Kidney (tissue), 14 donors: ENCODE data around the gene FECH. TPM values are rescaled to one million over a fixed set of nuclear protein-coding genes. Genes with fewer than 3 reads are reported as not detected.

Source experiments
- DNase-seq, 5 donors: peaks; one replicate each; pipeline ENCODE4 v3.0.0-alpha.2; 2013 to 2020
- FAIRE-seq: peaks from 2 replicates; lab custom pipeline; 2012; peaks lifted over from hg19 to GRCh38; lab: Jason Lieb, UNC
- H3K27ac ChIP-seq, 2 donors: one replicate each; pipeline ENCODE4 v1.7.0; 2013; ENCODE audit warnings: low read depth in 2 of 2, low read length in 2 of 2, inconsistent platforms in 1 of 2
- H3K27me3 ChIP-seq: one replicate; pipeline ENCODE4 v1.7.1; 2013; ENCODE audit warnings: low read length, inconsistent platforms; ENCODE audit not compliant: control insufficient read depth, insufficient read depth
- H3K36me3 ChIP-seq, 3 donors: one replicate each; pipeline versions ENCODE4 v1.7.0 to v1.7.1; 2013; ENCODE audit warnings: low read length in 3 of 3, control low read depth in 1 of 3, inconsistent platforms in 1 of 3; ENCODE audit not compliant: insufficient read depth in 3 of 3, control insufficient read depth in 2 of 3
- H3K4me1 ChIP-seq, 3 donors: one replicate each; pipeline versions ENCODE4 v1.7.0 to v1.7.1; 2013; ENCODE audit warnings: low read length in 3 of 3, inconsistent platforms in 1 of 3, low read depth in 1 of 3; ENCODE audit not compliant: control insufficient read depth in 2 of 3, insufficient read depth in 2 of 3
- H3K4me3 ChIP-seq, 3 donors: one replicate each; pipeline versions ENCODE4 v1.7.0 to v1.8.1; 2013; ENCODE audit warnings: low read length in 3 of 3, control low read depth in 1 of 3, inconsistent platforms in 1 of 3
- H3K9ac ChIP-seq, 3 donors: one replicate each; pipeline versions ENCODE4 v1.7.0 to v1.7.1; 2013; ENCODE audit warnings: low read length in 3 of 3, control low read depth in 1 of 3, inconsistent platforms in 1 of 3
- H3K9me3 ChIP-seq, 3 donors: one replicate each; pipeline versions ENCODE4 v1.7.0 to v1.7.1; 2013; ENCODE audit warnings: low read length in 3 of 3, control low read depth in 1 of 3, inconsistent platforms in 1 of 3; ENCODE audit not compliant: control insufficient read depth in 2 of 3, insufficient read depth in 1 of 3
- intact Hi-C: fragments of 100-400 bp; cut with DNase I; formaldehyde crosslinking; loops from one replicate; pipeline ENCODE4 v1.11.1; 2022
- polyA plus RNA-seq: library from polyadenylated mRNA; stranded (reverse); fragments of 350-450 nt; fragmentation: Illumina TruSeq; extraction: RNeasy Lipid Tissue Mini Kit (QIAGEN cat#74804); gene quantifications from one replicate; pipeline ENCODE4 v1.2.3, GENCODE V29; 2014; ENCODE audit warnings: low read depth, low replicate concordance; ENCODE audit not compliant: insufficient read depth
- total RNA-seq: library from RNA; stranded (reverse); fragmentation: NEBNext Ultra II Directional; extraction: Animal tissue kit (Norgen Biotek cat#: 25700); gene quantifications from one replicate; pipeline ENCODE4 v1.2.1, GENCODE V29; 2021
- TF ChIP-seq, protein P1 (sequence below): IDR thresholded peaks from 3 replicates; pipeline ENCODE4 v1.5.1; 2012; ENCODE audit warnings: mild to moderate bottlenecking, moderate library complexity, borderline replicate concordance; ENCODE audit not compliant: insufficient read depth; ENCODE audit errors: extremely low read depth
- donor health status: control.
- donor health status: control.
- donor health status: control.
- donor health status: control.
- donor health status: control.
- donor health status: DM: yes; HTN: yes; CAD: no.
- donor health status: Normal renal cell carcinoma (clear cell type).

The FECH gene
- total and polyA plus RNA-seq, 2 donors from 2014 or later, result 32.5 to 36.9 TPM

DNA sequence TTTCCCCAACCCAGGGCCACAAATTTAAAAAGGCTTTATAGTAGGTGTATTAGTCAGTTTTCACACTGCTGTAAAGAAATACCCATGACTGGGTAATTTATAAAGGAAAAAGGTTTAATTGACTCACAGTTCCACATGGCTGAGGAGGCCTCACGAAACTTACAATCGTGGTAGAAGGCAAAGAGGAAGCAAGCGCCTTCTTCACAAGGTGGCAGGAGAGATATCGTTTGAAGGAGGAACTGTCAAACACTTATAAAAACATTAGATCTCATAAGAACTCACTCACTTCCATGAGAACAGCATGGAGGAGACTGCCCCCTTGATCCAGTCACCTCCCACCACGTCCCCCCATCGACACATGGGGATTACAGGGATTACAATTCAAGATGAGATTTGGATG is 70.4 kb downstream of the FECH start:
- Histone ChIP-seq H3K36me3 (no peaks in the 10 kb centered on the region), H3K9me3 (no peaks in the 10 kb centered on the region), H3K4me1 (no peaks in the 10 kb centered on the region), H3K27me3 (no peaks in the 10 kb centered on the region), H3K27ac (no peak overlapping the region), H3K4me3 (no peak overlapping the region), H3K9ac (no peak overlapping the region)
- no peak for DNase-seq
- intact Hi-C loops, result no loop called here
- TF ChIP-seq, protein P1, sequence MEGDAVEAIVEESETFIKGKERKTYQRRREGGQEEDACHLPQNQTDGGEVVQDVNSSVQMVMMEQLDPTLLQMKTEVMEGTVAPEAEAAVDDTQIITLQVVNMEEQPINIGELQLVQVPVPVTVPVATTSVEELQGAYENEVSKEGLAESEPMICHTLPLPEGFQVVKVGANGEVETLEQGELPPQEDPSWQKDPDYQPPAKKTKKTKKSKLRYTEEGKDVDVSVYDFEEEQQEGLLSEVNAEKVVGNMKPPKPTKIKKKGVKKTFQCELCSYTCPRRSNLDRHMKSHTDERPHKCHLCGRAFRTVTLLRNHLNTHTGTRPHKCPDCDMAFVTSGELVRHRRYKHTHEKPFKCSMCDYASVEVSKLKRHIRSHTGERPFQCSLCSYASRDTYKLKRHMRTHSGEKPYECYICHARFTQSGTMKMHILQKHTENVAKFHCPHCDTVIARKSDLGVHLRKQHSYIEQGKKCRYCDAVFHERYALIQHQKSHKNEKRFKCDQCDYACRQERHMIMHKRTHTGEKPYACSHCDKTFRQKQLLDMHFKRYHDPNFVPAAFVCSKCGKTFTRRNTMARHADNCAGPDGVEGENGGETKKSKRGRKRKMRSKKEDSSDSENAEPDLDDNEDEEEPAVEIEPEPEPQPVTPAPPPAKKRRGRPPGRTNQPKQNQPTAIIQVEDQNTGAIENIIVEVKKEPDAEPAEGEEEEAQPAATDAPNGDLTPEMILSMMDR, result no peak
- FAIRE-seq, result no peak

DNA sequence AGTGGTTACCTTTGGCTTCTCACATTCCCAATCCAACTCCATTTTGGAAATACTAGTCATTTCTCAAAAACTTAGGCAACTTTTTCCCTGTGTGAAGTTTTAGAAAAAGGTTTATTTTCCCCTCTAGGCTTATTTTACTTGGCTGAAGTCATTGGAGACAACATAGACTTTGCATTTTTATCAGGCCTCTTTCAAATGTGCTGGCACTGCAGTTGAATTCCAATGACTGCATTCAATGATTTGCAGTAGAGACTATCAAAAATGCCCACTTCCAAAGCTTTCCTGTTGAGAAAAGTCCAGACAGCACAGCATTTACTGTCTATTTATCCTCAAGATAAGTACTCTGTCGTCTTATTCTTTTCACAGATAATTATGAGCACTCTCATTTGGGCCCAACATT is 81.3 kb downstream of the FECH start:
- Histone ChIP-seq H3K4me1 (no peaks in the 10 kb centered on the region), H3K9ac (no peak overlapping the region), H3K27ac (no peak overlapping the region), H3K36me3 (no peaks in the 10 kb centered on the region), H3K9me3 (no peaks in the 10 kb centered on the region), H3K27me3 (no peaks in the 10 kb centered on the region), H3K4me3 (no peak overlapping the region)
- FAIRE-seq (no peak), DNase-seq (no peak)
- TF ChIP-seq, protein P1, result no peak
- intact Hi-C loops, result no loop called here

DNA sequence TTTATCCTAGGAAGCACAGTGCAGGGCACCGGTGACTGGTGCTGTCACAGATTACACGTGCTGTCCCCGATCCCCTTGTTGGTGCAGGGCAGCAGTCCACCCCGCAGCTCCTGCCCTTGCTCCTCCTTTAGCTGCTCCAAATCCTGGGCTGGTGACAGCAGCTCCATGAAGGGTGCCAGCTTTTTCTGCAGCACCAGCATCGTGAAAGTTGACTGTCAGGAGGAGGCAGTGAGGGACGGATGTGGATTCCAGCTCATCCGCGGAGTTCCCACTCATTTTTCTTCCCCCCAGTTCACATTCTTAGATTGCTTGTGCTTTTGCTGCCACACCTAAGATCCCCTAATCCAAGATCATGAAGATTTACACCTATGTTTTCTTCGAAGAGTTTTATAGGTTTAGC is 83.9 kb downstream of the FECH start:
- intact Hi-C loops, result no loop called here

More for the DNA sequence above, 83.9 kb downstream of the FECH start:
- H3K36me3 ChIP-seq, result no peaks in the 10 kb centered on the region
- no peaks in the 10 kb centered on the region for H3K27me3 ChIP-seq
- H3K9ac ChIP-seq, result no peak overlapping the region
- DNase-seq, result no peak
- no peak overlapping the region for H3K4me3 ChIP-seq
- no peak for FAIRE-seq
- no peak overlapping the region for H3K27ac ChIP-seq
- no peaks in the 10 kb centered on the region for H3K9me3 ChIP-seq
- TF ChIP-seq, protein P1, result no peak
- H3K4me1 ChIP-seq, result no peaks in the 10 kb centered on the region
